Measurements from ENCODE around the gene LUZP1.

DNA sequence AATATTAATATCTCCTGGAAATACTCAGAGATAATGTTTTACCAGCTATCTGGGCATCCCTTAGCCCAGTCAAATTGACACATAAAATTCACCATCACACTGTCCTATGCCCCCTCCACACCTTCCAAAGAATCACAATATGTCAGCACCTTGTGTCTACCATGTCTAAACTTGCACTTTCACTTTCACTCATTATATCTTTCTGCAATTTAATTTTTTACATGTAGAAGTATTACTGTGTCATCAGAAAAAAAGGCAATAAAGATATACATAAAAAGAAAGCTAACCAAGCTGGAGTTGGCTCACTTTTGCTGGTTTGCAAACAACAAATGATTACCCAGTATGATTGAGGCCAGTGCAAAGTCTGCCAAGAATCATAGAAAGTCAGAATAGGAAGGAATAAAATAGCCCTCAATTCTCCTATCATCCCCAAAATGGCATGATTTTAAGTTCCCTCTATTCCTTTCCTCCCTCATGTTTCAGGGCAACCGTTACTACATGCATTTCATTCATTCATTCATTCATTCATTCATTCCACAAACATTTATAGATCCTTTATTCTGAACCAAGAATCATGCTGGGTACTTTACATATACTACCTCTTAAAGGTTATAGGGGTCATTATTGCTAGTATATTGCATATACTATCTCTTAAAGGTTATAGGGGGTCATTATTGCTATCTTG lies 5.9 kb upstream of the LUZP1 start:
- TF ChIP-seq REST (IDR thresholded peaks at IDR 0.05; ENCODE audit: insufficient read depth in 1 of 2, low read depth in 2 of 2, low read length in 2 of 2) (no peak), SIN3A (IDR thresholded peaks at IDR 0.05; ENCODE audit: borderline replicate concordance, insufficient read depth, low read length) (no peak)
